Prostate gland (tissue), 2 donors: ENCODE data around the gene UBAC2.

Experiments used
- CTCF ChIP-seq, 4 experiments: fragments of 200-600 bp in 2 of 4; fragments of 450-650 bp in 2 of 4; sonication (generic) in 2 of 4; IDR thresholded peaks; 1 replicate in 3 of 4; 2 replicates in 1 of 4; pipeline ENCODE4 v1.5.1; 2016 to 2019; ENCODE audit warnings: antibody characterized with exemption in 4 of 4, mild to moderate bottlenecking in 2 of 4, moderate library complexity in 2 of 4
- POLR2A ChIP-seq: fragments of 450-650 bp; IDR thresholded peaks from one replicate; pipeline ENCODE4 v1.6.1; 2016; ENCODE audit warnings: antibody characterized with exemption, mild to moderate bottlenecking
- POLR2AphosphoS5 ChIP-seq: sonication (generic); formaldehyde crosslinking; IDR thresholded peaks from one replicate; pipeline ENCODE4 v1.6.1; 2017; ENCODE audit warnings: antibody characterized with exemption

GRCh38 chr13:99307648-99308339 lies 107.1 kb downstream of the UBAC2 start:
- TF ChIP-seq POLR2A (no peak), CTCF (IDR thresholded peaks at IDR 0.05) (no peak), POLR2AphosphoS5 (no peak)
